MM.1S (cell line): ENCODE data around the gene STMND1.

Source experiments
- DNase-seq: peaks from one replicate; pipeline ENCODE4 v3.0.0-alpha.2; 2015
- H2AFZ ChIP-seq: fragments of 300-600 bp; sonication (generic); 2 replicates; pipeline ENCODE4 v1.6.0; 2016; ENCODE audit warnings: antibody characterized with exemption, low read length
- H3F3A ChIP-seq: fragments of 300-600 bp; sonication (generic); 2 replicates; pipeline ENCODE4 v1.6.1; 2016; ENCODE audit warnings: mild to moderate bottlenecking, antibody characterized with exemption, low read length, moderate library complexity, mixed read lengths; ENCODE audit not compliant: insufficient read depth
- H3K27ac ChIP-seq: fragments of 300-600 bp; sonication (generic); 2 replicates; pipeline ENCODE4 v1.5.1; 2016; ENCODE audit warnings: mild to moderate bottlenecking, low read length
- H3K27me3 ChIP-seq: fragments of 300-600 bp; sonication (generic); replicated peaks from 2 replicates; pipeline ENCODE4 v1.6.0; 2016; ENCODE audit warnings: low read length; ENCODE audit not compliant: insufficient read depth
- H3K36me3 ChIP-seq: fragments of 300-600 bp; sonication (generic); replicated peaks from 2 replicates; pipeline ENCODE4 v1.6.1; 2016; ENCODE audit warnings: mild to moderate bottlenecking, low read length, mixed read lengths; ENCODE audit not compliant: insufficient read depth
- H3K4me1 ChIP-seq: fragments of 300-600 bp; sonication (generic); 2 replicates; pipeline ENCODE4 v1.6.1; 2016; ENCODE audit warnings: low read length, mixed read lengths
- H3K4me2 ChIP-seq: fragments of 300-600 bp; sonication (generic); 2 replicates; pipeline ENCODE4 v1.6.0; 2016; ENCODE audit warnings: low read depth, low read length
- H3K4me3 ChIP-seq: fragments of 300-600 bp; sonication (generic); 2 replicates; pipeline ENCODE4 v1.5.1; 2016; ENCODE audit warnings: low read length, mixed read lengths
- H3K79me2 ChIP-seq: fragments of 300-600 bp; sonication (generic); 2 replicates; pipeline ENCODE4 v1.6.1; 2016; ENCODE audit warnings: mixed run types, low read length, mixed read lengths
- H3K9ac ChIP-seq: fragments of 300-600 bp; sonication (generic); 2 replicates; pipeline ENCODE4 v1.6.1; 2016; ENCODE audit warnings: low read length, mixed read lengths
- H3K9me2 ChIP-seq: fragments of 300-600 bp; sonication (generic); replicated peaks from 2 replicates; pipeline ENCODE4 v1.6.1; 2016; ENCODE audit warnings: mild to moderate bottlenecking, low read length, mixed read lengths; ENCODE audit not compliant: insufficient read depth
- H3K9me3 ChIP-seq: fragments of 300-600 bp; sonication (generic); replicated peaks from 2 replicates; pipeline ENCODE4 v1.6.1; 2016; ENCODE audit warnings: mild to moderate bottlenecking, low read length, mixed read lengths; ENCODE audit not compliant: insufficient read depth
- H4K20me1 ChIP-seq: fragments of 300-600 bp; sonication (generic); 2 replicates; pipeline ENCODE4 v1.6.1; 2016; ENCODE audit warnings: mild to moderate bottlenecking, low read length, moderate library complexity, mixed read lengths; ENCODE audit not compliant: insufficient read depth
- CTCF ChIP-seq: fragments of 300-600 bp; sonication (generic); IDR thresholded peaks from 2 replicates; pipeline ENCODE4 v1.5.1; 2016; ENCODE audit warnings: antibody characterized with exemption, low read length, mixed read lengths
- EZH2 ChIP-seq: fragments of 300-600 bp; sonication (generic); optimal IDR thresholded peaks from 2 replicates; pipeline ENCODE3; 2017; ENCODE audit warnings: low read depth, mild to moderate bottlenecking, antibody characterized with exemption, low read length, mixed read lengths
- EZH2phosphoT487 ChIP-seq: fragments of 300-600 bp; sonication (generic); IDR thresholded peaks from 2 replicates; pipeline ENCODE4 v1.6.1; 2018; ENCODE audit warnings: antibody characterized with exemption, low read length

STMND1 gene

GRCh38 chr6:17156966-17157365, 55.1 kb downstream of the STMND1 start:
- no peak overlapping the region for H3K9ac ChIP-seq
- H3K27ac ChIP-seq: no peak overlapping the region
- DNase-seq: no peak
- H3F3A ChIP-seq: no peaks in the 10 kb centered on the region
- no peak overlapping the region for H2AFZ ChIP-seq
- no peak overlapping the region for H3K4me2 ChIP-seq
- no peak for TF ChIP-seq EZH2
- no peak for TF ChIP-seq CTCF
- no peak for TF ChIP-seq EZH2phosphoT487
- no peaks in the 10 kb centered on the region for H3K27me3 ChIP-seq
- H3K4me3 ChIP-seq: no peak overlapping the region
- H3K79me2 ChIP-seq: no peaks in the 10 kb centered on the region
- H3K9me3 ChIP-seq: no peaks in the 10 kb centered on the region
- no peaks in the 10 kb centered on the region for H3K36me3 ChIP-seq
- no peaks in the 10 kb centered on the region for H3K4me1 ChIP-seq
- no peaks in the 10 kb centered on the region for H4K20me1 ChIP-seq
- H3K9me2 ChIP-seq: no peaks in the 10 kb centered on the region

- no peak overlapping the region for H3K9ac ChIP-seq
- no peaks in the 10 kb centered on the region for H3K27me3 ChIP-seq
- no peak for TF ChIP-seq EZH2phosphoT487
- no peak for TF ChIP-seq CTCF
- H3K4me1 ChIP-seq: no peaks in the 10 kb centered on the region
- no peak overlapping the region for H2AFZ ChIP-seq
- H3K9me3 ChIP-seq: no peaks in the 10 kb centered on the region
- H3K9me2 ChIP-seq: no peaks in the 10 kb centered on the region
- H3K4me2 ChIP-seq: no peak overlapping the region
- H3K4me3 ChIP-seq: no peak overlapping the region
- H4K20me1 ChIP-seq: no peaks in the 10 kb centered on the region
- DNase-seq: no peak
- no peak overlapping the region for H3K27ac ChIP-seq
- H3F3A ChIP-seq: no peaks in the 10 kb centered on the region
- no peaks in the 10 kb centered on the region for H3K36me3 ChIP-seq
- H3K79me2 ChIP-seq: no peaks in the 10 kb centered on the region
These were observed 55.8 kb downstream of the STMND1 start for GRCh38 chr6:17157617-17158016.

GRCh38 chr6:17159240-17159639, 57.4 kb downstream of the STMND1 start:
- Histone ChIP-seq H3K27ac (no peak overlapping the region), H3K79me2 (no peaks in the 10 kb centered on the region)
- no peak for TF ChIP-seq EZH2phosphoT487
- no peak for TF ChIP-seq EZH2
- TF ChIP-seq CTCF: no peak

More at GRCh38 chr6:17159240-17159639, 57.4 kb downstream of the STMND1 start:
- Histone ChIP-seq H3K4me3 (no peak overlapping the region), H3F3A (no peaks in the 10 kb centered on the region), H4K20me1 (no peaks in the 10 kb centered on the region), H2AFZ (no peak overlapping the region), H3K9ac (no peak overlapping the region), H3K9me2 (no peaks in the 10 kb centered on the region), H3K4me1 (no peaks in the 10 kb centered on the region), H3K4me2 (no peak overlapping the region), H3K27me3 (no peaks in the 10 kb centered on the region), H3K36me3 (no peaks in the 10 kb centered on the region), H3K9me3 (no peaks in the 10 kb centered on the region)
- no peak for DNase-seq
